GM21447 (cell line): ENCODE results near the gene KIF5A.

Source experiments
- ATAC-seq: cut with Tn5 transposase; IDR thresholded peaks from one replicate; pipeline ENCODE4 v1.9.1; 2021; ENCODE audit not compliant: unreplicated experiment

KIF5A gene

DNA sequence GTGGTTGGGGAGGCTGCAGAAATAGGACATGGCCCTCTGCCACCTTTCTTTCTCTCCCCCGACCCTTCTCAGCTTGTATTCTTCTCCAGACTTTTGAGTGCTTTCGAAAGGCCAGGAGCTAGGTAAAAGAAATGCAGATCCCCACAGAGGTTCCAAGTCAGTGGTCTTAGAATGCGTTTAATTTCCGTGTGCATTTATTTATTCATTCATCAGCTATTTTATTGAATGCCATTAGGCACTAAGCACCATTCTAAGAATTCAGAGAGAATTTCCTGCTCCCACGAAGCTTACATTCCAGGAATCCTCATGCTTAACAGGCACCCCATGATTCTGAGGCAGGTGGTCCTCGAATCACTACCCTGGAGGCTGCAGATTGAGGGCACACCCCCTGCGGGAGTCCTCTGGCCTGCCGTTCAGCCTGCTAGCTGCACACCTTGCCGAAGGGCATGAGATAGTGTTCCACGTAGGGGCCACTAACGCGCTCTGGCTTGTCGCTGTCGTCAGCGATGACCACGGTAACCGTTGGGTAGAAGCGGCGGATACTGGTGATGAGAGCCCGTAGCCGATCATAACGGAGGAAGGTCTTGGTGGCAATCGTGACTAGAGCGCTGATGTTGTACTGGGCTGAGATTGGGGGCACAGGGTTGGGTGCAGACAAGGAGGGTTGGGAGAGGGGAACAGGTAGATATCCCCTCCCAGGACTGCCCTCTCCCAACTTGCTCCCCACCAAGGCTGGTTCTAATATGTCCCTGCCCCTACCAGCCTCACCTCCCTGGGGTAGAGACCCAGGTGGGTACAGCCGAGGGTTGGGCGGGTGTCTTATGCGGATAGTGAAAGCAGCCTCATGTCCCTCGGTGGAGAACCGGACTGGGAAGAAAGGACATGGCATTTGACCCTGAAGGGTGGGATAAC, 78.7 kb downstream of the KIF5A start:
- no peak for ATAC-seq

GRCh38 chr12:57629897-57630471, 80.1 kb downstream of the KIF5A start:
- ATAC-seq, result no peak

- no peak for ATAC-seq
Observed at GRCh38 chr12:57630891-57631433, 81.1 kb downstream of the KIF5A start.

- no peak for ATAC-seq
Observed at GRCh38 chr12:57631566-57632072, 81.8 kb downstream of the KIF5A start.

DNA sequence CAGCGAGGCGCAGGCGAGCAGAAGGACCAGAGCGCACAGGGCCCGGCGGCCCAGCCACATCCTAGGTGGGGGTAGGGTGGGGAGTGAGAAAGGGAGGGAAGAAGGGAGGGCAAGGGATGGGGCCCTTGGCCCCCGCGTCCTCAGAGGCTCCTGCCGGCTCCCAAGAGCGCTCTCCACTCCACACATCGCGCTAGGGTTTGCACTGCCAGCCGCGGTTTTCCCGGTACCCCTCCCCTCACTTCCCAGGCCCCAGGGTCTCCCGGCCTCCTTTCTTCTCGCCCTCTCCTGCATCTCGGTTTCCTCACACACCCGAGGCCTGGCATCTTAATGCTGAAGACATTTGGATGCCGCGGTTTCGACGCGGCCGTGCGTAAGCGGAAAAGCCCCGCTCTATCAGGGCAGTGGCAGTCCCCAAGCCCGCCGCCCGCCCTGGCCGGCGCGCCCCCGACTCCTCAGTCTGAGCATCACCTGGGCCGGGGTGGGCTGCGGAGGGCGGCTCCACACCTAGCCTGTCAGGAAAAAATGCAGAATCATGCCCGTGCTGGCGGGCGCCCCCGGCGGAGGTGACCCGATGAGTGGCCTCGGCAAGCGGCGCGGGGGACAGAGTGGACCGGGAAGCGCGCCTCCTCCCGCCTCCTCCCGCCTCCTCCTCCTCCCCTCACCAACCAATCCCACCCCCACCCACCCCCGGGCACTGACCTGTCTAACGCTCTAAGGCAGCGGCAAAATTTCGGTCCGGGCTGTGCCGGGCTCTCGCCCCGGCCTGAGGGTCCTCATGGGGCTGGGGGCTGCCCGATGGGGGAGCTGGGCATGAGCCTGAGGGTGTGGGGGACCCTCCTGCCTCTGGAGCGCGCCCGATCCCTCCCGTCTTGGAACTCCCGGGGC, 82.5 kb downstream of the KIF5A start:
- ATAC-seq, result no peak

- no peak for ATAC-seq
Observed at GRCh38 chr12:57632958-57633840, 83.4 kb downstream of the KIF5A start, which contains the start of gene B4GALNT1. B4GALNT1 (minus strand) TSS chr12:57633201; CDS start chr12:57632132, 1,069 bp downstream.
